WTC11 (cell line): Measurements from ENCODE around the gene NT5C. TPM values are rescaled to one million over a fixed set of nuclear protein-coding genes. Genes with fewer than 3 reads are reported as not detected.
"Not testable (repeated sequence)": the region's sequence is repeated elsewhere in the genome, so short reads cannot be mapped to it uniquely, and the experiment has no call there.

Source experiments
- ATAC-seq: fragments of 200-7000 bp; cut with Tn5 transposase; 2 replicates; pipeline ENCODE4 v1.10.0; 2021; ENCODE audit warnings: mild to moderate bottlenecking, moderate library complexity
- CTCF ChIA-PET: fragments of 300-600 bp; sonication (Branson Sonifier 250); formaldehyde crosslinking; loops from one replicate; lab custom pipeline; 2021; ENCODE audit warnings: antibody characterized with exemption; lab: Charles Lee
- POLR2A ChIA-PET: fragments of 350-600 bp; sonication (Branson Sonifier 250); formaldehyde crosslinking; loops from one replicate; lab custom pipeline; 2021; ENCODE audit warnings: antibody characterized with exemption; lab: Charles Lee
- DNase-seq: peaks from one replicate; pipeline ENCODE4 v3.0.0; 2021; ENCODE audit warnings: low spot score
- H3K27ac Mint-ChIP-seq: 2 replicates; pipeline ENCODE4 v1.8.0; 2021; ENCODE audit warnings: mixed read lengths
- H3K27me3 Mint-ChIP-seq: 2 replicates; pipeline ENCODE4 v1.8.0; 2021; ENCODE audit warnings: low read depth, mild to moderate bottlenecking, moderate library complexity, mixed read lengths
- H3K36me3 Mint-ChIP-seq: 2 replicates; pipeline ENCODE4 v1.8.0; 2021; ENCODE audit warnings: mixed read lengths
- H3K4me1 Mint-ChIP-seq: 2 replicates; pipeline ENCODE4 v1.8.0; 2022; ENCODE audit warnings: mixed read lengths
- H3K4me3 Mint-ChIP-seq: 2 replicates; pipeline ENCODE4 v1.8.0; 2021; ENCODE audit warnings: mild to moderate bottlenecking, moderate library complexity, mixed read lengths
- H3K9me3 Mint-ChIP-seq: 2 replicates; pipeline ENCODE4 v1.8.0; 2021; ENCODE audit warnings: mixed read lengths
- AR ChIP-seq: fragments of 250-450 bp; sonication (Bioruptor Pico); IDR thresholded peaks from 2 replicates; pipeline ENCODE4 v1.9.0; 2021; ENCODE audit warnings: mild to moderate bottlenecking
- CTCF ChIP-seq: fragments of 200-600 bp; IDR thresholded peaks from 2 replicates; pipeline ENCODE4 v1.8.0; 2022; ENCODE audit warnings: antibody characterized with exemption
- ESRRA ChIP-seq: sonication (generic); formaldehyde crosslinking; IDR thresholded peaks from 2 replicates; pipeline ENCODE4 v1.8.1; 2022; ENCODE audit warnings: mild to moderate bottlenecking, missing genetic modification reagents, borderline replicate concordance
- ETV6 ChIP-seq: sonication (generic); formaldehyde crosslinking; IDR thresholded peaks from 2 replicates; pipeline ENCODE4 v1.8.1; 2022; ENCODE audit warnings: mild to moderate bottlenecking, missing genetic modification reagents
- HMGA2 ChIP-seq: fragments of 250-450 bp; sonication (Bioruptor Pico); IDR thresholded peaks from 2 replicates; pipeline ENCODE4 v1.4.0; 2021; ENCODE audit warnings: mild to moderate bottlenecking, moderate library complexity
- IRF1 ChIP-seq: sonication (generic); formaldehyde crosslinking; IDR thresholded peaks from 2 replicates; pipeline ENCODE4 v1.8.0; 2023; ENCODE audit warnings: missing genetic modification reagents
- JAZF1 ChIP-seq: fragments of 250-450 bp; sonication (Bioruptor Pico); IDR thresholded peaks from 2 replicates; pipeline ENCODE4 v1.9.0; 2021; ENCODE audit warnings: moderate library complexity, mild to moderate bottlenecking, inconsistent platforms
- MYBL2 ChIP-seq: sonication (generic); formaldehyde crosslinking; IDR thresholded peaks from 2 replicates; pipeline ENCODE4 v1.8.1; 2023; ENCODE audit warnings: mild to moderate bottlenecking, moderate library complexity, missing genetic modification reagents
- NR3C1 ChIP-seq: sonication (generic); formaldehyde crosslinking; conservative IDR thresholded peaks from 2 replicates; pipeline ENCODE4 v1.8.1; 2023; ENCODE audit warnings: low read depth, mild to moderate bottlenecking, missing genetic modification reagents
- PREB ChIP-seq: sonication (generic); formaldehyde crosslinking; IDR thresholded peaks from 2 replicates; pipeline ENCODE4 v1.8.1; 2022; ENCODE audit warnings: mild to moderate bottlenecking, missing genetic modification reagents, moderate library complexity, borderline replicate concordance
- SOX15 ChIP-seq: fragments of 250-450 bp; sonication (Bioruptor Pico); IDR thresholded peaks from 2 replicates; pipeline ENCODE4 v1.9.0; 2021; ENCODE audit warnings: mild to moderate bottlenecking
- SP1 ChIP-seq: sonication (generic); formaldehyde crosslinking; conservative IDR thresholded peaks from 2 replicates; pipeline ENCODE4 v1.8.1; 2022; ENCODE audit warnings: missing genetic modification reagents
- STAT6 ChIP-seq: sonication (generic); formaldehyde crosslinking; conservative IDR thresholded peaks from 2 replicates; pipeline ENCODE4 v1.8.1; 2023; ENCODE audit warnings: mild to moderate bottlenecking, low read depth, missing genetic modification reagents, moderate library complexity
- ZNF121 ChIP-seq: sonication (generic); formaldehyde crosslinking; IDR thresholded peaks from 2 replicates; pipeline ENCODE4 v1.8.0; 2023; ENCODE audit warnings: missing genetic modification reagents
- ZNF219 ChIP-seq: sonication (generic); formaldehyde crosslinking; IDR thresholded peaks from 2 replicates; pipeline ENCODE4 v1.8.0; 2023; ENCODE audit warnings: missing genetic modification reagents, mild to moderate bottlenecking, borderline replicate concordance
- ZNF416 ChIP-seq: fragments of 250-450 bp; sonication (Bioruptor Pico); IDR thresholded peaks from 2 replicates; pipeline ENCODE4 v1.9.0; 2021; ENCODE audit warnings: mild to moderate bottlenecking, inconsistent platforms
- ZNF512 ChIP-seq: sonication (generic); formaldehyde crosslinking; IDR thresholded peaks from 2 replicates; pipeline ENCODE4 v1.8.1; 2022; ENCODE audit warnings: missing genetic modification reagents, borderline replicate concordance
- total RNA-seq: library from RNA; stranded (reverse); gene quantifications from 3 replicates; pipeline ENCODE4 v1.2.3, GENCODE V29; 2021

NT5C gene
- total RNA-seq, 1 experiment from 2014 or later, result 91.0 TPM

- TF ChIP-seq SP1 (CRISPR knock-in tag) (no peak), AR (CRISPR knock-in tag) (no peak), STAT6 (no peak), SOX15 (CRISPR knock-in tag) (no peak), ZNF512 (no peak), NR3C1 (no peak), ETV6 (CRISPR knock-in tag) (no peak), JAZF1 (no peak), PREB (CRISPR knock-in tag) (no peak), ZNF416 (CRISPR knock-in tag) (no peak), ZNF219 (CRISPR knock-in tag) (no peak), ZNF121 (CRISPR knock-in tag) (no peak), IRF1 (CRISPR knock-in tag) (no peak), ESRRA (CRISPR knock-in tag) (no peak), CTCF (no peak), HMGA2 (CRISPR knock-in tag) (no peak), MYBL2 (CRISPR knock-in tag) (no peak)
- TF ChIP-seq, all 79 proteins: peak for 0
- ChIA-PET POLR2A (interaction anchor here (0.7 kb wide), 1 partner anchor 43 kb away, joined by 3 read pairs; no protein-coding TSS in a partner anchor), CTCF (interaction anchor here (0.6 to 7.3 kb wide), 4 partner anchors 15 to 73 kb away, joined by 3 to 84 read pairs (median 3); no protein-coding TSS in a partner anchor)
- Mint-ChIP-seq H3K27me3 (no peaks in the 10 kb centered on the region), H3K36me3 (peaks cover 11% of the 10 kb centered on the region), H3K4me1 (peaks cover 25% of the 10 kb centered on the region), H3K9me3 (no peaks in the 10 kb centered on the region), H3K27ac (peak overlapping the region; percentile 60; the same call in 1 of the 2 replicates), H3K4me3 (no peak overlapping the region)
- DNase-seq (no peak), ATAC-seq (no peak)
These were observed 2.6 kb downstream of the NT5C start for GRCh38 chr17:75128694-75129505.

- H3K4me3 Mint-ChIP-seq, DNase-seq, ATAC-seq, H3K27me3 Mint-ChIP-seq, H3K9me3 Mint-ChIP-seq: not testable (repeated sequence)
- ChIA-PET POLR2A (interaction anchor here (0.7 kb wide), 1 partner anchor 44 kb away, joined by 3 read pairs; no protein-coding TSS in a partner anchor), CTCF (interaction anchor here (0.6 to 7.3 kb wide), 3 partner anchors 14 to 68 kb away, joined by 3 to 84 read pairs (median 3); no protein-coding TSS in a partner anchor)
- peaks cover 11% of the 10 kb centered on the region for H3K36me3 Mint-ChIP-seq
- peaks cover 22% of the 10 kb centered on the region for H3K4me1 Mint-ChIP-seq
- peak overlapping the region; percentile 90; the same call in 1 of the 2 replicates for H3K27ac Mint-ChIP-seq
These were observed 3.6 kb downstream of the NT5C start for GRCh38 chr17:75127936-75128335.
